Gastrocnemius medialis (tissue), 4 donors: ENCODE data around the gene SLC16A3. TPM values are rescaled to one million over a fixed set of nuclear protein-coding genes. Genes with fewer than 3 reads are reported as not detected.

Experiments
- ATAC-seq, 2 donors: fragments of 150-250 bp; one replicate each; pipeline ENCODE4 v1.9.1; 2016
- DNase-seq, 2 donors: peaks; one replicate each; pipeline ENCODE4 v3.0.0-alpha.2; 2019
- H3K27ac ChIP-seq, 4 donors: fragments of 200-600 bp; sonication (generic); 1 replicate in 1 of 4; 2 replicates in 3 of 4; pipeline ENCODE4 v1.5.1; 2016 to 2018; ENCODE audit warnings: mild to moderate bottlenecking in 2 of 4, moderate library complexity in 1 of 4
- H3K27me3 ChIP-seq, 3 donors: fragments of 200-600 bp; sonication (generic) in 2 of 3; 1 replicate in 1 of 3; 2 replicates in 2 of 3; pipeline versions ENCODE4 v1.5.1 to v1.6.0; 2016 to 2019; ENCODE audit warnings: mild to moderate bottlenecking in 1 of 3, moderate library complexity in 1 of 3
- H3K36me3 ChIP-seq, 2 donors: fragments of 200-600 bp; sonication (generic) in 1 of 2; one replicate each; pipeline ENCODE4 v1.5.1; 2017 to 2018
- H3K4me1 ChIP-seq, 2 donors: fragments of 200-600 bp; sonication (generic) in 1 of 2; one replicate each; pipeline ENCODE4 v1.5.1; 2016 to 2017; ENCODE audit warnings: mild to moderate bottlenecking in 2 of 2
- H3K4me3 ChIP-seq, 4 donors: fragments of 200-600 bp; sonication (generic) in 3 of 4; 1 replicate in 1 of 4; 2 replicates in 3 of 4; pipeline ENCODE4 v1.5.1; 2016 to 2019; ENCODE audit warnings: mild to moderate bottlenecking in 2 of 4
- H3K9me3 ChIP-seq, 3 donors: fragments of 200-600 bp; sonication (generic) in 2 of 3; 1 replicate in 1 of 3; 2 replicates in 2 of 3; pipeline ENCODE4 v1.5.1; 2016 to 2019
- POLR2A ChIP-seq, 2 donors: fragments of 450-650 bp; IDR thresholded peaks; one replicate each; pipeline ENCODE4 v1.6.1; 2017; ENCODE audit warnings: antibody characterized with exemption in 2 of 2, mild to moderate bottlenecking in 2 of 2, moderate library complexity in 2 of 2
- in situ Hi-C, 4 donors: fragments of 200-750 bp; cut with MboI; loops; one replicate each; pipeline versions ENCODE4 v1.15.0 to v1.8.0; 2017; ENCODE audit warnings: low sequenced_read_pairs in 4 of 4
- intact Hi-C: fragments of 100-400 bp; cut with DNase I; formaldehyde crosslinking; loops from one replicate; pipeline ENCODE4 v1.15.1; 2023; ENCODE audit warnings: low total_unique reads
- total RNA-seq, 4 donors: library from RNA; depleted of rRNA; stranded (reverse); fragments of >200 nt; gene quantifications; one replicate each; pipeline versions ENCODE4 v1.1.0 to v1.2.3, GENCODE V29; 2016
- TF ChIP-seq, protein P1 (sequence below), 5 experiments: fragments of 450-650 bp in 3 of 5; fragments of 200-600 bp in 2 of 5; sonication (generic) in 2 of 5; IDR thresholded peaks in 4 of 5; conservative IDR thresholded peaks in 1 of 5; 1 replicate in 4 of 5; 2 replicates in 1 of 5; pipeline ENCODE4 v1.5.1; 2016 to 2019; ENCODE audit warnings: antibody characterized with exemption in 5 of 5, mild to moderate bottlenecking in 3 of 5, moderate library complexity in 3 of 5

The SLC16A3 gene
- total RNA-seq, 4 donors from 2014 or later = 46.0 to 173 (median 126) TPM

DNA sequence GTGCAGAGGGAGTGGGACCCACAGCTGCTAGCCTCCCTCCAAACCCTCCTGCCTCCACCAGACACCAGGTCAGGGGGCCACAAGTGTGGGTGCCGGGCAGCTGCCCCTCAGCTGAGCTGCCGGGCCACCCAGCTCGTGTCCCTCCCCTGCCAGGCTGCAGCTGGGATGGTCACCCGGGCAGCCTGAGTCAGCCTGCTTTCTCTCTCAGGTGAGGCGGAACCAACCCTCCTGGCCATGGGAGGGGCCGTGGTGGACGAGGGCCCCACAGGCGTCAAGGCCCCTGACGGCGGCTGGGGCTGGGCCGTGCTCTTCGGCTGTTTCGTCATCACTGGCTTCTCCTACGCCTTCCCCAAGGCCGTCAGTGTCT lies 6.9 kb downstream of the SLC16A3 start:
- in situ Hi-C loops = no loop called here
- TF ChIP-seq POLR2A (IDR thresholded peaks at IDR 0.05) = peak; percentile 58 to 86
- TF ChIP-seq, protein P1, sequence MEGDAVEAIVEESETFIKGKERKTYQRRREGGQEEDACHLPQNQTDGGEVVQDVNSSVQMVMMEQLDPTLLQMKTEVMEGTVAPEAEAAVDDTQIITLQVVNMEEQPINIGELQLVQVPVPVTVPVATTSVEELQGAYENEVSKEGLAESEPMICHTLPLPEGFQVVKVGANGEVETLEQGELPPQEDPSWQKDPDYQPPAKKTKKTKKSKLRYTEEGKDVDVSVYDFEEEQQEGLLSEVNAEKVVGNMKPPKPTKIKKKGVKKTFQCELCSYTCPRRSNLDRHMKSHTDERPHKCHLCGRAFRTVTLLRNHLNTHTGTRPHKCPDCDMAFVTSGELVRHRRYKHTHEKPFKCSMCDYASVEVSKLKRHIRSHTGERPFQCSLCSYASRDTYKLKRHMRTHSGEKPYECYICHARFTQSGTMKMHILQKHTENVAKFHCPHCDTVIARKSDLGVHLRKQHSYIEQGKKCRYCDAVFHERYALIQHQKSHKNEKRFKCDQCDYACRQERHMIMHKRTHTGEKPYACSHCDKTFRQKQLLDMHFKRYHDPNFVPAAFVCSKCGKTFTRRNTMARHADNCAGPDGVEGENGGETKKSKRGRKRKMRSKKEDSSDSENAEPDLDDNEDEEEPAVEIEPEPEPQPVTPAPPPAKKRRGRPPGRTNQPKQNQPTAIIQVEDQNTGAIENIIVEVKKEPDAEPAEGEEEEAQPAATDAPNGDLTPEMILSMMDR (IDR thresholded peaks at IDR 0.05 in 4 of 5, conservative IDR thresholded peaks at IDR 0.05 in 1 of 5) = no peak
- H3K27me3 ChIP-seq = no peaks in the 10 kb centered on the region
- H3K4me1 ChIP-seq = peaks cover 75 to 89% of the 10 kb centered on the region in 2 donors
- peak overlapping the region; percentile 90 to 98 (median 93) for H3K27ac ChIP-seq
- DNase-seq = no peak
- peaks cover 0 to 15% of the 10 kb centered on the region in 2 donors for H3K36me3 ChIP-seq
- intact Hi-C loops = loop anchor here (1.0 to 5.0 kb wide), 3 partner anchors 62 to 198 kb away; partner anchors contain the start of gene DCXR
- H3K9me3 ChIP-seq = no peaks in the 10 kb centered on the region
- H3K4me3 ChIP-seq = peak overlapping the region; percentile 25 to 58 (median 36)
- ATAC-seq = peak; percentile 11 to 21

DNA sequence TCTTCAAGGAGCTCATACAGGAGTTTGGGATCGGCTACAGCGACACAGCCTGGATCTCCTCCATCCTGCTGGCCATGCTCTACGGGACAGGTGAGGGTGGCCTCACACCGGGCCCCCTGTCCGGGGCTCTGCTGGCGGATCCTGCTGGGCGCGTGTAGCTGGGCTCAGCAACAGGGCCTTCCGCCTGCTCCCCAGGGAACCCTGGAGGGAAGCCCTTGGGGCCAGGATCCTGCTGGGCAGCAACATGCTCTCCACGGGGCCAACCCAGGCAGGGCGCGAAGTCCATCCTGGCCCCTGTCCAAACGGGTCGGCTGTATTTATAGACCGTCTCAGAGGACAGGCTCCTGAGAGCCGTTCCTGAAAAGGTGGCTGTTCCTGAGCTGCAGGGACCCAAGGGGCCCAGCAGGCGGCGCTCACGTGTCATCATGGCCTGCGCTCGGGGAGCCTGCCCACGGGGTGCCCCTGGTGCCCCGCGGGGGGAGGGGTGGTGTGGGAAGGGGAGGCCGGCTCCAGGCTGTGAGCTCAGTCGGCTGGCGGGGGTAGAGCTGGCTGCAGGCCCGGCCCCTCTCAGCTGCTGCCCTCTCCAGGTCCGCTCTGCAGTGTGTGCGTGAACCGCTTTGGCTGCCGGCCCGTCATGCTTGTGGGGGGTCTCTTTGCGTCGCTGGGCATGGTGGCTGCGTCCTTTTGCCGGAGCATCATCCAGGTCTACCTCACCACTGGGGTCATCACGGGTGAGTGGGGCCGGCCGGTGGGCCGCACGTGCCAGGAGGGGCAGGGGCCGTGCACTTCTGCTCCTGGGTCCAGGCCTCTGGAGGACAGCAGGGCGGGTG lies 7.5 kb downstream of the SLC16A3 start:
- Histone ChIP-seq H3K9me3 (no peaks in the 10 kb centered on the region), H3K27ac (peak overlapping the region; percentile 90 to 98 (median 93)), H3K4me1 (peaks cover 81 to 95% of the 10 kb centered on the region in 2 donors), H3K4me3 (peak overlapping the region; percentile 25 to 58 (median 50)), H3K36me3 (peaks cover 0 to 15% of the 10 kb centered on the region in 2 donors), H3K27me3 (no peaks in the 10 kb centered on the region)
- in situ Hi-C loops (no loop called here), intact Hi-C loops (loop anchor here (1.0 to 5.0 kb wide), 3 partner anchors 61 to 199 kb away; partner anchors contain the start of gene DCXR)
- no peak for TF ChIP-seq POLR2A (IDR thresholded peaks at IDR 0.05)
- TF ChIP-seq, protein P1 (IDR thresholded peaks at IDR 0.05 in 4 of 5, conservative IDR thresholded peaks at IDR 0.05 in 1 of 5) = peak; percentile 94 to 99 (median 98)
- ATAC-seq = peak; percentile 30 to 51
- peak; percentile 80 to 96 for DNase-seq

DNA sequence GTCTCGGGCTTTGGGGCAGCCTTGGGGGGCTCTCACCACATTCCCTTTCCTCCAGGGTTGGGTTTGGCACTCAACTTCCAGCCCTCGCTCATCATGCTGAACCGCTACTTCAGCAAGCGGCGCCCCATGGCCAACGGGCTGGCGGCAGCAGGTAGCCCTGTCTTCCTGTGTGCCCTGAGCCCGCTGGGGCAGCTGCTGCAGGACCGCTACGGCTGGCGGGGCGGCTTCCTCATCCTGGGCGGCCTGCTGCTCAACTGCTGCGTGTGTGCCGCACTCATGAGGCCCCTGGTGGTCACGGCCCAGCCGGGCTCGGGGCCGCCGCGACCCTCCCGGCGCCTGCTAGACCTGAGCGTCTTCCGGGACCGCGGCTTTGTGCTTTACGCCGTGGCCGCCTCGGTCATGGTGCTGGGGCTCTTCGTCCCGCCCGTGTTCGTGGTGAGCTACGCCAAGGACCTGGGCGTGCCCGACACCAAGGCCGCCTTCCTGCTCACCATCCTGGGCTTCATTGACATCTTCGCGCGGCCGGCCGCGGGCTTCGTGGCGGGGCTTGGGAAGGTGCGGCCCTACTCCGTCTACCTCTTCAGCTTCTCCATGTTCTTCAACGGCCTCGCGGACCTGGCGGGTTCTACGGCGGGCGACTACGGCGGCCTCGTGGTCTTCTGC lies 8.4 kb downstream of the SLC16A3 start:
- DNase-seq (peak in 1 of 2 donors; percentile 68), ATAC-seq (no peak)
- in situ Hi-C loops = no loop called here
- intact Hi-C loops = loop anchor here (5.0 kb wide), 1 partner anchor 200 kb away; the partner anchor contains the start of gene DCXR
- Histone ChIP-seq H3K4me3 (peak overlapping the region; percentile 25 to 58 (median 50)), H3K27ac (peak overlapping the region; percentile 90 to 98 (median 93)), H3K9me3 (no peaks in the 10 kb centered on the region), H3K36me3 (peaks cover 0 to 15% of the 10 kb centered on the region in 2 donors), H3K4me1 (peaks cover 82 to 95% of the 10 kb centered on the region in 2 donors), H3K27me3 (no peaks in the 10 kb centered on the region)
- TF ChIP-seq, protein P1 (IDR thresholded peaks at IDR 0.05 in 4 of 5, conservative IDR thresholded peaks at IDR 0.05 in 1 of 5) = no peak
- TF ChIP-seq POLR2A (IDR thresholded peaks at IDR 0.05) = no peak

DNA sequence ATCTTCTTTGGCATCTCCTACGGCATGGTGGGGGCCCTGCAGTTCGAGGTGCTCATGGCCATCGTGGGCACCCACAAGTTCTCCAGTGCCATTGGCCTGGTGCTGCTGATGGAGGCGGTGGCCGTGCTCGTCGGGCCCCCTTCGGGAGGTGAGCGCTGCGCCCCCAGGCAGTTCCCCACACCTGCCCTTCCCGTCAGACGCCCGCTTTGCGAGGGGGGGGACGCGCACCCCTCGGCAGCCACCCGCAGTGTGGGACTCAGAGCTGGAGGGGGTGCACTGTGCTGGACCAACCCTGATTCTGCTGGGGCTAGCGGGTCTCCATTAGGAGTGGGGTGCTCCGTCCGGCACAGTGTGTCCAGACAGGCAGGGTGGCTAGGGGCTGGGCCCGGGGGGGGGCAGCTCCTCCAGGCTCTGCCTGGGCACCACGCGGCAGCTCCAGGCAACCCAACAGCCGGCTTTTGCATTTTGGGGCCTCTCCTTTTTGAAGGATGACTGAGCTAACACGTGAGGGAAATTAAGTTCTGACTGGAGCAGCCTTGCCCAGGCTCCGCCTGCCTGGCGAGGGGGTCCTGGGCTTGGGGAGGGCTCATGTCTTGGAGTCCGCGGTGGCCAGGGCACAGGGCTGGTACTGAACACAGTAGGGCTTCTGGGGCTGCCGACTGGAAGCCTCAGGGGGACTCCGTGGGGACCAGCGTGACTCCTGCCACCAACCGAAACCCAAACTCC lies 9.1 kb downstream of the SLC16A3 start:
- Histone ChIP-seq H3K9me3 (no peaks in the 10 kb centered on the region), H3K27ac (peak overlapping the region; percentile 90 to 98 (median 93)), H3K36me3 (peaks cover 0 to 15% of the 10 kb centered on the region in 2 donors), H3K27me3 (no peaks in the 10 kb centered on the region), H3K4me1 (peaks cover 84 to 95% of the 10 kb centered on the region in 2 donors), H3K4me3 (peak overlapping the region; percentile 19 to 58 (median 43))
- TF ChIP-seq POLR2A (IDR thresholded peaks at IDR 0.05) = no peak
- TF ChIP-seq, protein P1 (IDR thresholded peaks at IDR 0.05 in 4 of 5, conservative IDR thresholded peaks at IDR 0.05 in 1 of 5) = no peak
- ATAC-seq (no peak), DNase-seq (no peak)
- intact Hi-C loops (loop anchor here (5.0 kb wide), 1 partner anchor 201 kb away; the partner anchor contains the start of gene DCXR), in situ Hi-C loops (no loop called here)
